ENCODE data around the gene NECAB2.

The NECAB2 gene

GRCh38 chr16:84042879-84043485 lies 74.9 kb downstream of the NECAB2 start:
- no peak for DNase-seq (ENCODE audit: low read depth in 2 of 2, low spot score in 1 of 2)

- no peak for DNase-seq (ENCODE audit: low read depth in 2 of 2, low spot score in 1 of 2)
Measured at GRCh38 chr16:84043486-84044117, 75.6 kb downstream of the NECAB2 start.

- DNase-seq (ENCODE audit: low read depth in 2 of 2, low spot score in 1 of 2) = no peak
Measured at GRCh38 chr16:84044118-84044488, 76.1 kb downstream of the NECAB2 start.

- DNase-seq (ENCODE audit: low read depth in 2 of 2, low spot score in 1 of 2) = no peak
Measured at GRCh38 chr16:84045001-84045817, 77.2 kb downstream of the NECAB2 start.

GRCh38 chr16:84045818-84046470 lies 77.9 kb downstream of the NECAB2 start:
- DNase-seq (ENCODE audit: low read depth in 2 of 2, low spot score in 1 of 2) = no peak

- DNase-seq (ENCODE audit: low read depth in 2 of 2, low spot score in 1 of 2) = no peak
Measured at GRCh38 chr16:84047206-84047605, 79.2 kb downstream of the NECAB2 start.

GRCh38 chr16:84047626-84048025 lies 79.6 kb downstream of the NECAB2 start:
- DNase-seq (ENCODE audit: low read depth in 2 of 2, low spot score in 1 of 2) = no peak

GRCh38 chr16:84048270-84048669 lies 80.2 kb downstream of the NECAB2 start:
- no peak for DNase-seq (ENCODE audit: low read depth in 2 of 2, low spot score in 1 of 2)

GRCh38 chr16:84048871-84049270 lies 80.8 kb downstream of the NECAB2 start:
- DNase-seq (ENCODE audit: low read depth in 2 of 2, low spot score in 1 of 2) = no peak

GRCh38 chr16:84049403-84050060 lies 81.5 kb downstream of the NECAB2 start:
- no peak for DNase-seq (ENCODE audit: low read depth in 2 of 2, low spot score in 1 of 2)

GRCh38 chr16:84050316-84050715 lies 82.3 kb downstream of the NECAB2 start:
- no peak for DNase-seq (ENCODE audit: low read depth in 2 of 2, low spot score in 1 of 2)

- no peak for DNase-seq (ENCODE audit: low read depth in 2 of 2, low spot score in 1 of 2)
Measured at GRCh38 chr16:84052071-84052622, 84.1 kb downstream of the NECAB2 start.

All from stimulated activated CD8-positive, alpha-beta memory T cell treated with anti-CD3 and anti-CD28 coated beads, Interleukin-4, amount 100 ng/mL, for 1 hour (primary cell).